ENCODE data around the gene NFE2L2.

Gene NFE2L2

GRCh38 chr2:177193240-177193639, 71.3 kb downstream of the NFE2L2 start:
- no peaks in the 10 kb centered on the region for H3K9me3 ChIP-seq (ENCODE audit: insufficient read depth, low read depth, low read length)
- H3K4me3 ChIP-seq (ENCODE audit: low read length, poor library complexity, severe bottlenecking), result no peak overlapping the region
- TF ChIP-seq EZH2phosphoT487 (IDR thresholded peaks at IDR 0.05; ENCODE audit: borderline replicate concordance), result no peak
- no peak for TF ChIP-seq CTCF (conservative IDR thresholded peaks at IDR 0.05; ENCODE audit: low read length)
- no peaks in the 10 kb centered on the region for H3K36me3 ChIP-seq (ENCODE audit: insufficient read depth, low read length)
- H3K79me2 ChIP-seq (ENCODE audit: insufficient read depth, low read length), result no peaks in the 10 kb centered on the region
- H3K27me3 ChIP-seq (ENCODE audit: insufficient read depth, low read length, poor library complexity, severe bottlenecking), result no peaks in the 10 kb centered on the region
- H3K9me2 ChIP-seq (replicated peaks; ENCODE audit: low read depth, low read length), result no peaks in the 10 kb centered on the region
- H2AFZ ChIP-seq (ENCODE audit: low read length), result no peak overlapping the region
- no peaks in the 10 kb centered on the region for H4K20me1 ChIP-seq (ENCODE audit: insufficient read depth, low read length, poor library complexity, severe bottlenecking)
- H3K4me2 ChIP-seq (ENCODE audit: low read depth, low read length, poor library complexity, severe bottlenecking), result no peak overlapping the region
- H3F3A ChIP-seq (ENCODE audit: low read depth), result no peaks in the 10 kb centered on the region
- H3K4me1 ChIP-seq (ENCODE audit: insufficient read depth, low read length, poor library complexity, severe bottlenecking), result no peaks in the 10 kb centered on the region
- no peak overlapping the region for H3K9ac ChIP-seq (ENCODE audit: low read depth, low read length, poor library complexity, severe bottlenecking)

GRCh38 chr2:177192788-177193187, 71.7 kb downstream of the NFE2L2 start:
- H3K79me2 ChIP-seq (ENCODE audit: insufficient read depth, low read length), result no peaks in the 10 kb centered on the region
- no peak overlapping the region; the same call in 1 of the 2 replicates for H2AFZ ChIP-seq (ENCODE audit: low read length)
- no peaks in the 10 kb centered on the region for H3K27me3 ChIP-seq (ENCODE audit: insufficient read depth, low read length, poor library complexity, severe bottlenecking)
- no peaks in the 10 kb centered on the region for H3F3A ChIP-seq (ENCODE audit: low read depth)
- H3K9me2 ChIP-seq (replicated peaks; ENCODE audit: low read depth, low read length), result no peaks in the 10 kb centered on the region
- H4K20me1 ChIP-seq (ENCODE audit: insufficient read depth, low read length, poor library complexity, severe bottlenecking), result no peaks in the 10 kb centered on the region
- H3K4me3 ChIP-seq (ENCODE audit: low read length, poor library complexity, severe bottlenecking), result no peak overlapping the region
- H3K9me3 ChIP-seq (ENCODE audit: insufficient read depth, low read depth, low read length), result no peaks in the 10 kb centered on the region
- H3K4me2 ChIP-seq (ENCODE audit: low read depth, low read length, poor library complexity, severe bottlenecking), result no peak overlapping the region
- H3K9ac ChIP-seq (ENCODE audit: low read depth, low read length, poor library complexity, severe bottlenecking), result no peak overlapping the region
- H3K4me1 ChIP-seq (ENCODE audit: insufficient read depth, low read length, poor library complexity, severe bottlenecking), result no peaks in the 10 kb centered on the region
- no peaks in the 10 kb centered on the region for H3K36me3 ChIP-seq (ENCODE audit: insufficient read depth, low read length)
- TF ChIP-seq EZH2phosphoT487 (IDR thresholded peaks at IDR 0.05; ENCODE audit: borderline replicate concordance) (no peak), CTCF (conservative IDR thresholded peaks at IDR 0.05; ENCODE audit: low read length) (no peak)

- H3K79me2 ChIP-seq (ENCODE audit: insufficient read depth, low read length), result no peaks in the 10 kb centered on the region
- H3K9me3 ChIP-seq (ENCODE audit: insufficient read depth, low read depth, low read length), result no peaks in the 10 kb centered on the region
- no peaks in the 10 kb centered on the region for H3F3A ChIP-seq (ENCODE audit: low read depth)
- H3K4me1 ChIP-seq (ENCODE audit: insufficient read depth, low read length, poor library complexity, severe bottlenecking), result no peaks in the 10 kb centered on the region
- no peak overlapping the region for H2AFZ ChIP-seq (ENCODE audit: low read length)
- no peaks in the 10 kb centered on the region for H3K27me3 ChIP-seq (ENCODE audit: insufficient read depth, low read length, poor library complexity, severe bottlenecking)
- H4K20me1 ChIP-seq (ENCODE audit: insufficient read depth, low read length, poor library complexity, severe bottlenecking), result no peaks in the 10 kb centered on the region
- no peak overlapping the region for H3K4me3 ChIP-seq (ENCODE audit: low read length, poor library complexity, severe bottlenecking)
- no peak overlapping the region for H3K4me2 ChIP-seq (ENCODE audit: low read depth, low read length, poor library complexity, severe bottlenecking)
- H3K9me2 ChIP-seq (replicated peaks; ENCODE audit: low read depth, low read length), result no peaks in the 10 kb centered on the region
- H3K36me3 ChIP-seq (ENCODE audit: insufficient read depth, low read length), result no peaks in the 10 kb centered on the region
- TF ChIP-seq EZH2phosphoT487 (IDR thresholded peaks at IDR 0.05; ENCODE audit: borderline replicate concordance) (no peak), CTCF (conservative IDR thresholded peaks at IDR 0.05; ENCODE audit: low read length) (no peak)
- H3K9ac ChIP-seq (ENCODE audit: low read depth, low read length, poor library complexity, severe bottlenecking), result no peak overlapping the region
Observed at GRCh38 chr2:177190941-177191340, 73.6 kb downstream of the NFE2L2 start.

All from Loucy (cell line).